ENCODE data around the gene SNTA1.

- no peak for TF ChIP-seq CTCF (IDR thresholded peaks at IDR 0.05)
- TF ChIP-seq ZFX (IDR thresholded peaks at IDR 0.05; ENCODE audit: borderline replicate concordance): no peak
These were observed 66.2 kb downstream of the SNTA1 start for GRCh38 chr20:33377366-33377765.

Measured in 22Rv1 (cell line).